ENCODE data around the gene TMEM209. TPM values are rescaled to one million over a fixed set of nuclear protein-coding genes. Genes with fewer than 3 reads are reported as not detected.

The TMEM209 gene
- total RNA-seq, 2 experiments from 2014 or later = 18.3 to 18.8 TPM

DNA sequence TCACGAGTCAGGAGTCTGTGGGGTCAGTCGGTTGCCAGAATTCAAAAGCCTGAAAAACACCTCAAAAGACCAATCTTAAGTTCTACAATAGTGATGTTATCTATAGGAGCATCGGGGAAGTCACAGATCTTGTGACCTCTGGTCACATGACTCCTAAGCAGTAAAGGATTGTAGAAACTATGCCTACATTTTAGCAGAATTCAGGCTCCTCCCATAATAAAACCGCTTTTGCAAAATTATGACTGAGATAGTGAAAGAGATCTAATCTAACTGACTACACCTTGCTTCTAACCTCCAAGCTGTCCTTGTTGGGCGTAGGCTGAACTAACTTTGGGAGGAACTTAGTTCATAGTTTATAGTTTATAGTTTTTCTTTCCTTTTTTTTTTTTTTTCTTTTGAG is 19.0 kb upstream of the TMEM209 start:
- no peaks in the 10 kb centered on the region for H3K27me3 Mint-ChIP-seq
- ChIA-PET CTCF (no interaction called here), POLR2A (interaction anchor here (0.6 kb wide), 1 partner anchor 236 kb away, joined by 3 read pairs; no protein-coding TSS in a partner anchor)
- no peak overlapping the region for H3K4me3 Mint-ChIP-seq
- no peak for TF ChIP-seq CTCF (IDR thresholded peaks at IDR 0.05)
- no peak for ATAC-seq (ENCODE audit: poor library complexity)
- intact Hi-C loops (cut with DNase I, micrococcal nuclease) = no loop called here
- no peak for DNase-seq
- no peak overlapping the region for H3K27ac ChIP-seq (ENCODE audit: low read depth in 1 of 2, low read length in 2 of 2)
- H3K4me1 Mint-ChIP-seq (ENCODE audit: low read depth) = no peaks in the 10 kb centered on the region
- no peaks in the 10 kb centered on the region for H3K27me3 ChIP-seq (ENCODE audit: control insufficient read depth in 1 of 2, insufficient read depth in 2 of 2, low read length in 2 of 2)
- H3K9me3 ChIP-seq (ENCODE audit: control insufficient read depth in 1 of 2, insufficient read depth in 1 of 2, low read length in 2 of 2) = no peaks in the 10 kb centered on the region
- H3K9me3 Mint-ChIP-seq = no peaks in the 10 kb centered on the region
- H3K27ac Mint-ChIP-seq = no peak overlapping the region
- no peaks in the 10 kb centered on the region for H3K36me3 Mint-ChIP-seq (ENCODE audit: low read depth)
- no peaks in the 10 kb centered on the region for H3K4me1 ChIP-seq (ENCODE audit: insufficient read depth, low read length)
- no peak overlapping the region for H3K4me3 ChIP-seq (ENCODE audit: low read length)
- no peaks in the 10 kb centered on the region for H3K36me3 ChIP-seq (ENCODE audit: insufficient read depth, low read length)

DNA sequence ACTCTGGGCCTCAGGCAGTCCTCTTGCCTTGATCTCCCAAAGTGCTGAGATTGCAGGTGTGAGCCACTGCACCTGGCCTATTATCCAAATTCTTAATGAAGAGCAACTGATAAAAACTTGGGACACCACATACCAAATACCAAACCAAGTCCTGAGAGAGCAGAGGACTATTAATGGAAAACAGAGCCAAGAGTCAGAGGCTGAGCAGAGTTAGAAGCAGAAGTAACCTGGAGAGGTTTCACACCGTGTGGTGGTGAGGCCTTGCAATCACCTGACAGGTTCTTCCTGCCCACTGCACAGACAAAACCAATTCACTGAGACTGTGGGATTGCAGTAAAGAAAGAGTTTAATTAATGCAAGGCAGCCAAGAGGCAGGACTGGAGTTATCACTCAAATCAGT is 18.4 kb upstream of the TMEM209 start:
- intact Hi-C loops (cut with DNase I, micrococcal nuclease) = no loop called here
- DNase-seq (no peak), ATAC-seq (ENCODE audit: poor library complexity) (no peak)
- Histone ChIP-seq H3K27me3 (ENCODE audit: control insufficient read depth in 1 of 2, insufficient read depth in 2 of 2, low read length in 2 of 2) (no peaks in the 10 kb centered on the region), H3K36me3 (ENCODE audit: insufficient read depth, low read length) (no peaks in the 10 kb centered on the region), H3K4me3 (ENCODE audit: low read length) (no peak overlapping the region), H3K9me3 (ENCODE audit: control insufficient read depth in 1 of 2, insufficient read depth in 1 of 2, low read length in 2 of 2) (no peaks in the 10 kb centered on the region), H3K4me1 (ENCODE audit: insufficient read depth, low read length) (no peaks in the 10 kb centered on the region), H3K27ac (ENCODE audit: low read depth in 1 of 2, low read length in 2 of 2) (no peak overlapping the region)
- ChIA-PET CTCF (no interaction called here), POLR2A (interaction anchor here (0.6 kb wide), 1 partner anchor 237 kb away, joined by 3 read pairs; no protein-coding TSS in a partner anchor)
- Mint-ChIP-seq H3K9me3 (no peaks in the 10 kb centered on the region), H3K4me3 (no peak overlapping the region), H3K36me3 (ENCODE audit: low read depth) (no peaks in the 10 kb centered on the region), H3K27ac (no peak overlapping the region), H3K4me1 (ENCODE audit: low read depth) (no peaks in the 10 kb centered on the region), H3K27me3 (no peaks in the 10 kb centered on the region)
- TF ChIP-seq CTCF (IDR thresholded peaks at IDR 0.05) = no peak

DNA sequence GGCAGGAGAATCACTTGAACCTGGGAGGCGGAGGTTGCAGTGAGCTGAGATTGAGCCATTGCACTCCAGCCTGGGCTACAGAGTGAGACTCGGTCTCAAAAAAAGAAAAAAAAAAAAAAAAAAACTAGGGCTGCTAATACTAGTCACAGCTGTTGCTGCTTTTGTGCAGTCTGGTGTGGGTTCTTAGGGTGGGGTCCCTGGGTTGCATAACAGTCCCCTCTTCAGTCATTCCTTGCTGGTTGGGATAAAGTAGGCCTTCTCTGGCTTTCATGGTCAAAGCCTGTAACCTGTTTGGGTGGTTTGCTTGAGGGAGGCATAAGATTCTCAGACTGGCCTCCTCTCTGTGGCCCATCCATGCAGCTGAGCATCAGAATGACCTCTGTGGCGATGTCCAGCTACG is 16.5 kb upstream of the TMEM209 start:
- Histone ChIP-seq H3K27me3 (ENCODE audit: control insufficient read depth in 1 of 2, insufficient read depth in 2 of 2, low read length in 2 of 2) (no peaks in the 10 kb centered on the region), H3K4me3 (ENCODE audit: low read length) (no peak overlapping the region), H3K9me3 (ENCODE audit: control insufficient read depth in 1 of 2, insufficient read depth in 1 of 2, low read length in 2 of 2) (no peaks in the 10 kb centered on the region), H3K4me1 (ENCODE audit: insufficient read depth, low read length) (no peaks in the 10 kb centered on the region), H3K36me3 (ENCODE audit: insufficient read depth, low read length) (no peaks in the 10 kb centered on the region), H3K27ac (ENCODE audit: low read depth in 1 of 2, low read length in 2 of 2) (no peak overlapping the region)
- Mint-ChIP-seq H3K36me3 (ENCODE audit: low read depth) (no peaks in the 10 kb centered on the region), H3K4me1 (ENCODE audit: low read depth) (no peaks in the 10 kb centered on the region), H3K9me3 (no peaks in the 10 kb centered on the region), H3K27me3 (no peaks in the 10 kb centered on the region), H3K4me3 (no peak overlapping the region), H3K27ac (no peak overlapping the region)
- intact Hi-C loops (cut with DNase I, micrococcal nuclease) = no loop called here
- ChIA-PET CTCF (no interaction called here), POLR2A (no interaction called here)
- ATAC-seq (ENCODE audit: poor library complexity) = no peak
- DNase-seq = no peak
- TF ChIP-seq CTCF (IDR thresholded peaks at IDR 0.05) = no peak
